Vagina (tissue), 2 donors: ENCODE data around the gene XPNPEP2. TPM values are rescaled to one million over a fixed set of nuclear protein-coding genes. Genes with fewer than 3 reads are reported as not detected.

Experiments
- DNase-seq, 2 donors: peaks; one replicate each; pipeline ENCODE4 v3.0.0-alpha.2; 2017; ENCODE audit errors: extremely low spot score in 2 of 2
- H3K27ac ChIP-seq: fragments of 200-600 bp; sonication (generic); one replicate; pipeline ENCODE4 v1.5.1; 2019
- H3K27me3 ChIP-seq: fragments of 200-600 bp; sonication (generic); one replicate; pipeline ENCODE4 v1.5.1; 2019
- H3K36me3 ChIP-seq, 2 donors: fragments of 200-600 bp; sonication (generic); one replicate each; pipeline ENCODE4 v1.5.1; 2017 to 2019
- H3K4me1 ChIP-seq: fragments of 200-600 bp; sonication (generic); one replicate; pipeline ENCODE4 v1.5.1; 2019
- H3K4me3 ChIP-seq, 2 donors: fragments of 200-600 bp; sonication (generic); 1 replicate in 1 of 2; 2 replicates in 1 of 2; pipeline ENCODE4 v1.5.1; 2016 to 2019
- H3K9me3 ChIP-seq: fragments of 200-600 bp; sonication (generic); one replicate; pipeline ENCODE4 v1.5.1; 2019
- CTCF ChIP-seq, 3 experiments: fragments of 450-650 bp in 2 of 3; fragments of 200-600 bp in 1 of 3; sonication (generic) in 1 of 3; IDR thresholded peaks; one replicate each; pipeline ENCODE4 v1.5.1; 2017 to 2019; ENCODE audit warnings: antibody characterized with exemption in 3 of 3, mild to moderate bottlenecking in 2 of 3, moderate library complexity in 2 of 3
- POLR2A ChIP-seq, 2 donors: fragments of 450-650 bp; IDR thresholded peaks; one replicate each; pipeline ENCODE4 v1.6.1; 2017; ENCODE audit warnings: antibody characterized with exemption in 2 of 2, mild to moderate bottlenecking in 2 of 2, moderate library complexity in 2 of 2
- POLR2AphosphoS5 ChIP-seq, 2 donors: sonication (generic); formaldehyde crosslinking; IDR thresholded peaks; one replicate each; pipeline ENCODE4 v1.9.0; 2017; ENCODE audit warnings: antibody characterized with exemption in 2 of 2, mild to moderate bottlenecking in 2 of 2, low read depth in 1 of 2; ENCODE audit not compliant: insufficient read depth in 1 of 2
- intact Hi-C: fragments of 100-400 bp; cut with DNase I; formaldehyde crosslinking; loops from one replicate; pipeline ENCODE4 v1.15.1; 2023
- total RNA-seq: library from RNA; depleted of rRNA; stranded (reverse); fragments of >200 nt; gene quantifications from one replicate; pipeline ENCODE4 v1.2.3, GENCODE V29; 2016

XPNPEP2 gene
- total RNA-seq, 1 donor from 2014 or later: 22.3 TPM

GRCh38 chrX:129754056-129755024 is 15.6 kb downstream of the XPNPEP2 start:
- no peaks in the 10 kb centered on the region for H3K27me3 ChIP-seq

GRCh38 chrX:129755779-129756650 is 17.2 kb downstream of the XPNPEP2 start:
- no peak overlapping the region for H3K4me3 ChIP-seq
- no peaks in the 10 kb centered on the region for H3K27me3 ChIP-seq
- H3K4me1 ChIP-seq: no peaks in the 10 kb centered on the region
- no peaks in the 10 kb centered on the region for H3K9me3 ChIP-seq
- no peak for DNase-seq
- TF ChIP-seq POLR2A (IDR thresholded peaks at IDR 0.05) (no peak), POLR2AphosphoS5 (IDR thresholded peaks at IDR 0.05; ENCODE audit: insufficient read depth in 1 of 2, low read depth in 1 of 2) (no peak)
- H3K27ac ChIP-seq: no peak overlapping the region
- H3K36me3 ChIP-seq: no peaks in the 10 kb centered on the region
- intact Hi-C loops: no loop called here

More at GRCh38 chrX:129754056-129755024, 15.6 kb downstream of the XPNPEP2 start:
- TF ChIP-seq POLR2A (IDR thresholded peaks at IDR 0.05) (no peak), CTCF (IDR thresholded peaks at IDR 0.05) (no peak), POLR2AphosphoS5 (IDR thresholded peaks at IDR 0.05; ENCODE audit: insufficient read depth in 1 of 2, low read depth in 1 of 2) (no peak)
- Histone ChIP-seq H3K36me3 (no peaks in the 10 kb centered on the region), H3K4me3 (no peak overlapping the region), H3K4me1 (no peaks in the 10 kb centered on the region), H3K9me3 (no peaks in the 10 kb centered on the region), H3K27ac (no peak overlapping the region)
- DNase-seq: no peak
- intact Hi-C loops: no loop called here

DNA sequence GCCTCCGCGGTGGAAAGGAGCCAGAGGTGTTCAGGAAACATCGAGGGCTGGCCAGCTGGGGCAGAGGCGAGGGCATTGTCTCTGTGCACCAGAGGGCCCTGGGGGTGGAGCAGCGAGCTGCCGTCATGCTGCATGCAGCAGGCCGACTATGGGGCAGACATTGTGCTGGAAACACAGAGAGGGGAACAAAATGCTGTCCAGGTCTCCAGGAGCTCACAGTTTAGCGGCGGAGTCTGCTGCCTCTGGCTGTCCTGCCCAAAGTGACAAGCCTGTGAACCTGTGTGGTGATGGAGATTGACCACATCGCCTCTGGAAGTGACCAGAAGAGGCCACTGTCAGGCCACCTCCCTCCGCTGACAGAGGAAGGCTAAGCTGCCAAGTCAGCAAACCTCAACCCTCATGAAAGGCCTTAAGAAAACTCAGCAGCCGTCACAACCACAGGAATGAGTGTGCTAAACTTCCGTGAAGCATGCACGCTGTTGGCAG is 20.8 kb downstream of the XPNPEP2 start:
- no peaks in the 10 kb centered on the region for H3K36me3 ChIP-seq
- H3K4me3 ChIP-seq: no peak overlapping the region
- intact Hi-C loops: no loop called here
- H3K4me1 ChIP-seq: no peaks in the 10 kb centered on the region
- peak overlapping the region; percentile 18 for H3K27ac ChIP-seq
- no peaks in the 10 kb centered on the region for H3K9me3 ChIP-seq
- no peak for TF ChIP-seq POLR2AphosphoS5 (IDR thresholded peaks at IDR 0.05; ENCODE audit: insufficient read depth in 1 of 2, low read depth in 1 of 2)
- TF ChIP-seq POLR2A (IDR thresholded peaks at IDR 0.05): no peak
- TF ChIP-seq CTCF (IDR thresholded peaks at IDR 0.05): no peak
- H3K27me3 ChIP-seq: no peaks in the 10 kb centered on the region
- DNase-seq: no peak

GRCh38 chrX:129760155-129760554 is 21.4 kb downstream of the XPNPEP2 start:
- H3K27ac ChIP-seq: no peak overlapping the region
- no peak for TF ChIP-seq POLR2A (IDR thresholded peaks at IDR 0.05)
- no peak for TF ChIP-seq CTCF (IDR thresholded peaks at IDR 0.05)
- TF ChIP-seq POLR2AphosphoS5 (IDR thresholded peaks at IDR 0.05; ENCODE audit: insufficient read depth in 1 of 2, low read depth in 1 of 2): no peak
- intact Hi-C loops: no loop called here
- no peaks in the 10 kb centered on the region for H3K36me3 ChIP-seq
- no peaks in the 10 kb centered on the region for H3K9me3 ChIP-seq
- H3K4me3 ChIP-seq: no peak overlapping the region
- DNase-seq: no peak
- H3K27me3 ChIP-seq: no peaks in the 10 kb centered on the region
- H3K4me1 ChIP-seq: no peaks in the 10 kb centered on the region

- Histone ChIP-seq H3K27ac (no peak overlapping the region), H3K9me3 (no peaks in the 10 kb centered on the region), H3K27me3 (no peaks in the 10 kb centered on the region), H3K36me3 (no peaks in the 10 kb centered on the region), H3K4me3 (no peak overlapping the region), H3K4me1 (no peaks in the 10 kb centered on the region)
- intact Hi-C loops: no loop called here
- TF ChIP-seq POLR2AphosphoS5 (IDR thresholded peaks at IDR 0.05; ENCODE audit: insufficient read depth in 1 of 2, low read depth in 1 of 2) (no peak), CTCF (IDR thresholded peaks at IDR 0.05) (no peak), POLR2A (IDR thresholded peaks at IDR 0.05) (no peak)
- no peak for DNase-seq
Observed at GRCh38 chrX:129760981-129761380, 22.2 kb downstream of the XPNPEP2 start.
